ENCODE results near the gene MS4A10. TPM values are rescaled to one million over a fixed set of nuclear protein-coding genes. Genes with fewer than 3 reads are reported as not detected.

MS4A10 gene
- polyA plus RNA-seq, 1 donor from 2014 or later: not detected

DNA sequence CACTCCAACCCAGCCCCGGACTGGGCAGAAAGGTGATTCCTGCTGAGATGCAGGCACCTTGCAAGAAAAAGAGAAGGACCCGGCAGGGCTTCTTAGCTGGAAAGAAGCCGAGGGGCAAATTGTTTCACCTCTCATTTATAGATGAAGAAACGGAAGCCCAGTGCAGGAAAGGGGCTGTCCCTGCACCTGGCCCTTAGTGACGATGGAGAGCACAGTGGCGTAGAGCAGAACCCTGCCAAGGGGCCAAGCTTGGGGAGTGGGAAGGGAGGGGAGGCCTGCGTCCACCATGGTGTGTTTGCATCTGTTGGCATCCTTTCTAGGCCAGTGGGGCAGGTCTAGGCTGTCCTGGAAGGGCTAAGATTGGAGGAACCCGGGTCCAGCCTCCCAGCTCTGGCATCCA is 36.3 kb upstream of the MS4A10 start:
- Histone ChIP-seq H3K9me2 (ENCODE audit: insufficient read depth, low read length) (no peaks in the 10 kb centered on the region), H3K4me2 (ENCODE audit: low read length) (no peak overlapping the region), H3K27ac (ENCODE audit: low read length) (no peak overlapping the region), H2AFZ (ENCODE audit: low read depth, low read length) (no peak overlapping the region), H3K9me3 (ENCODE audit: low read length) (no peaks in the 10 kb centered on the region), H3K4me3 (ENCODE audit: low read length) (no peak overlapping the region), H4K20me1 (ENCODE audit: insufficient read depth) (no peaks in the 10 kb centered on the region), H3K9ac (ENCODE audit: low read length) (no peak overlapping the region), H3K36me3 (ENCODE audit: insufficient read depth, low read length) (no peaks in the 10 kb centered on the region), H3K27me3 (ENCODE audit: insufficient read depth, low read depth, low read length) (no peaks in the 10 kb centered on the region), H3F3A (ENCODE audit: insufficient read depth, low read length, poor library complexity, severe bottlenecking) (no peaks in the 10 kb centered on the region), H3K79me2 (replicated peaks; ENCODE audit: insufficient read depth, low read length) (no peaks in the 10 kb centered on the region)
- no peak for TF ChIP-seq POLR2AphosphoS5 (IDR thresholded peaks at IDR 0.05)
- TF ChIP-seq, protein P1, sequence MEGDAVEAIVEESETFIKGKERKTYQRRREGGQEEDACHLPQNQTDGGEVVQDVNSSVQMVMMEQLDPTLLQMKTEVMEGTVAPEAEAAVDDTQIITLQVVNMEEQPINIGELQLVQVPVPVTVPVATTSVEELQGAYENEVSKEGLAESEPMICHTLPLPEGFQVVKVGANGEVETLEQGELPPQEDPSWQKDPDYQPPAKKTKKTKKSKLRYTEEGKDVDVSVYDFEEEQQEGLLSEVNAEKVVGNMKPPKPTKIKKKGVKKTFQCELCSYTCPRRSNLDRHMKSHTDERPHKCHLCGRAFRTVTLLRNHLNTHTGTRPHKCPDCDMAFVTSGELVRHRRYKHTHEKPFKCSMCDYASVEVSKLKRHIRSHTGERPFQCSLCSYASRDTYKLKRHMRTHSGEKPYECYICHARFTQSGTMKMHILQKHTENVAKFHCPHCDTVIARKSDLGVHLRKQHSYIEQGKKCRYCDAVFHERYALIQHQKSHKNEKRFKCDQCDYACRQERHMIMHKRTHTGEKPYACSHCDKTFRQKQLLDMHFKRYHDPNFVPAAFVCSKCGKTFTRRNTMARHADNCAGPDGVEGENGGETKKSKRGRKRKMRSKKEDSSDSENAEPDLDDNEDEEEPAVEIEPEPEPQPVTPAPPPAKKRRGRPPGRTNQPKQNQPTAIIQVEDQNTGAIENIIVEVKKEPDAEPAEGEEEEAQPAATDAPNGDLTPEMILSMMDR (IDR thresholded peaks at IDR 0.05; ENCODE audit: poor library complexity, severe bottlenecking): no peak
- TF ChIP-seq, protein P2, sequence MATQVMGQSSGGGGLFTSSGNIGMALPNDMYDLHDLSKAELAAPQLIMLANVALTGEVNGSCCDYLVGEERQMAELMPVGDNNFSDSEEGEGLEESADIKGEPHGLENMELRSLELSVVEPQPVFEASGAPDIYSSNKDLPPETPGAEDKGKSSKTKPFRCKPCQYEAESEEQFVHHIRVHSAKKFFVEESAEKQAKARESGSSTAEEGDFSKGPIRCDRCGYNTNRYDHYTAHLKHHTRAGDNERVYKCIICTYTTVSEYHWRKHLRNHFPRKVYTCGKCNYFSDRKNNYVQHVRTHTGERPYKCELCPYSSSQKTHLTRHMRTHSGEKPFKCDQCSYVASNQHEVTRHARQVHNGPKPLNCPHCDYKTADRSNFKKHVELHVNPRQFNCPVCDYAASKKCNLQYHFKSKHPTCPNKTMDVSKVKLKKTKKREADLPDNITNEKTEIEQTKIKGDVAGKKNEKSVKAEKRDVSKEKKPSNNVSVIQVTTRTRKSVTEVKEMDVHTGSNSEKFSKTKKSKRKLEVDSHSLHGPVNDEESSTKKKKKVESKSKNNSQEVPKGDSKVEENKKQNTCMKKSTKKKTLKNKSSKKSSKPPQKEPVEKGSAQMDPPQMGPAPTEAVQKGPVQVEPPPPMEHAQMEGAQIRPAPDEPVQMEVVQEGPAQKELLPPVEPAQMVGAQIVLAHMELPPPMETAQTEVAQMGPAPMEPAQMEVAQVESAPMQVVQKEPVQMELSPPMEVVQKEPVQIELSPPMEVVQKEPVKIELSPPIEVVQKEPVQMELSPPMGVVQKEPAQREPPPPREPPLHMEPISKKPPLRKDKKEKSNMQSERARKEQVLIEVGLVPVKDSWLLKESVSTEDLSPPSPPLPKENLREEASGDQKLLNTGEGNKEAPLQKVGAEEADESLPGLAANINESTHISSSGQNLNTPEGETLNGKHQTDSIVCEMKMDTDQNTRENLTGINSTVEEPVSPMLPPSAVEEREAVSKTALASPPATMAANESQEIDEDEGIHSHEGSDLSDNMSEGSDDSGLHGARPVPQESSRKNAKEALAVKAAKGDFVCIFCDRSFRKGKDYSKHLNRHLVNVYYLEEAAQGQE (IDR thresholded peaks at IDR 0.05; ENCODE audit: borderline replicate concordance): no peak
- TF ChIP-seq MXI1 (conservative IDR thresholded peaks at IDR 0.05; ENCODE audit: poor library complexity, severe bottlenecking): no peak
- TF ChIP-seq SMC3 (conservative IDR thresholded peaks at IDR 0.05; ENCODE audit: poor library complexity): no peak
- no peak for TF ChIP-seq RAD21 (conservative IDR thresholded peaks at IDR 0.05)
- no peak for TF ChIP-seq EZH2 (IDR thresholded peaks at IDR 0.05; ENCODE audit: borderline replicate concordance, insufficient read depth, low read length, poor library complexity, severe bottlenecking)
- no peak for TF ChIP-seq TAF1 (IDR thresholded peaks at IDR 0.05; ENCODE audit: low read depth)
- no peak for TF ChIP-seq EP300 (conservative IDR thresholded peaks at IDR 0.05; ENCODE audit: poor library complexity, severe bottlenecking)

DNA sequence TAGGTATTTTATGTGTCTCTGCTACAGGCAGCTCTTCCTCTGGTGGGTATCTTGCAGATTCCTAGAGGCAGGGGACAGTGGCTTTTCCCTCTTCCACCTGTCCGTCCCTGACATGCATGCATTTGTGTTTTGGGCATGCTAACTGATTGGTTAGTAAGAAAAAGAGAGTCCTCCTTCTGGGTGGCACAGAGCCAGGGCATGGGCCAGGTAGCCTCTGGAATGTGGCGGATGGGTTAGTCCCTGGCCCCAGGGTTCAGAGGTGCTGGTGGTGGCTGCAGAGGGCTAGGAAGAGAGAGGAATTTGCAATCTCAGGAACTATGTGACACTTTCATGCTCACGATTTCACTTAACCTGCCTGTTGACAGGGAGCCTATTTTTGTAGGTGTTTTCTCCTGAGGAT is 34.2 kb upstream of the MS4A10 start:
- TF ChIP-seq MXI1 (conservative IDR thresholded peaks at IDR 0.05; ENCODE audit: poor library complexity, severe bottlenecking) (no peak), TAF1 (IDR thresholded peaks at IDR 0.05; ENCODE audit: low read depth) (no peak)
- TF ChIP-seq, protein P1 (IDR thresholded peaks at IDR 0.05; ENCODE audit: poor library complexity, severe bottlenecking): no peak
- no peaks in the 10 kb centered on the region for H3K79me2 ChIP-seq (replicated peaks; ENCODE audit: insufficient read depth, low read length)
- no peak overlapping the region for H3K4me2 ChIP-seq (ENCODE audit: low read length)
- no peak overlapping the region for H2AFZ ChIP-seq (ENCODE audit: low read depth, low read length)
- H3K9ac ChIP-seq (ENCODE audit: low read length): no peak overlapping the region
- H3K9me3 ChIP-seq (ENCODE audit: low read length): no peaks in the 10 kb centered on the region
- no peak overlapping the region for H3K27ac ChIP-seq (ENCODE audit: low read length)
- H3K9me2 ChIP-seq (ENCODE audit: insufficient read depth, low read length): no peaks in the 10 kb centered on the region
- H3F3A ChIP-seq (ENCODE audit: insufficient read depth, low read length, poor library complexity, severe bottlenecking): no peaks in the 10 kb centered on the region
- no peak overlapping the region for H3K4me3 ChIP-seq (ENCODE audit: low read length)
- no peaks in the 10 kb centered on the region for H3K36me3 ChIP-seq (ENCODE audit: insufficient read depth, low read length)
- no peaks in the 10 kb centered on the region for H3K27me3 ChIP-seq (ENCODE audit: insufficient read depth, low read depth, low read length)
- H4K20me1 ChIP-seq (ENCODE audit: insufficient read depth): no peaks in the 10 kb centered on the region

Measured in neural cell (in vitro differentiated cells).